H9 (cell line): ENCODE results near the gene ZNF546. TPM values are rescaled to one million over a fixed set of nuclear protein-coding genes. Genes with fewer than 3 reads are reported as not detected.

Source experiments
- DNase-seq: peaks from one replicate; pipeline ENCODE4 v3.0.0-alpha.2; 2017
- H2AFZ ChIP-seq: one replicate; pipeline ENCODE4 v1.6.1; 2013; ENCODE audit warnings: mild to moderate bottlenecking, low read length, control low read depth, moderate library complexity
- H2AK5ac ChIP-seq: 2 replicates; pipeline ENCODE4 v1.6.1; 2013; ENCODE audit warnings: low read length, control low read depth, mixed read lengths; ENCODE audit not compliant: insufficient read length
- H2BK120ac ChIP-seq: one replicate; pipeline ENCODE4 v1.6.1; 2013; ENCODE audit warnings: low read depth, mild to moderate bottlenecking, low read length, control low read depth, inconsistent platforms; ENCODE audit not compliant: poor library complexity, severe bottlenecking
- H2BK12ac ChIP-seq: 2 replicates; pipeline ENCODE4 v1.6.1; 2013; ENCODE audit warnings: low read length, control low read depth, mixed read lengths, low read depth; ENCODE audit not compliant: insufficient read length
- H2BK15ac ChIP-seq: 2 replicates; pipeline ENCODE4 v1.6.1; 2013; ENCODE audit warnings: low read depth, low read length, control low read depth
- H2BK20ac ChIP-seq: one replicate; pipeline ENCODE4 v1.6.1; 2013; ENCODE audit warnings: low read depth, mild to moderate bottlenecking, low read length, control low read depth, inconsistent platforms; ENCODE audit not compliant: poor library complexity, severe bottlenecking
- H2BK5ac ChIP-seq: 2 replicates; pipeline ENCODE4 v1.6.1; 2013; ENCODE audit warnings: low read length, control low read depth, mixed read lengths; ENCODE audit not compliant: insufficient read length
- H3K14ac ChIP-seq: 2 replicates; pipeline ENCODE4 v1.6.1; 2013; ENCODE audit warnings: low read length, control low read depth; ENCODE audit not compliant: insufficient read depth
- H3K18ac ChIP-seq: 2 replicates; pipeline ENCODE4 v1.6.1; 2013; ENCODE audit warnings: low read depth, mild to moderate bottlenecking, mixed read lengths, low read length, control low read depth; ENCODE audit not compliant: insufficient read length
- H3K23ac ChIP-seq: 2 replicates; pipeline ENCODE4 v1.6.1; 2013; ENCODE audit warnings: low read length, control low read depth, mixed read lengths, low read depth; ENCODE audit not compliant: insufficient read length
- H3K23me2 ChIP-seq: 2 replicates; pipeline ENCODE4 v1.6.1; 2013; ENCODE audit warnings: low read depth, mild to moderate bottlenecking, mixed read lengths, low read length, control low read depth; ENCODE audit not compliant: insufficient read length, poor library complexity, severe bottlenecking
- H3K27ac ChIP-seq: 2 replicates; pipeline ENCODE4 v1.5.1; 2013; ENCODE audit warnings: low read length, control low read depth, mixed read lengths, low read depth; ENCODE audit not compliant: insufficient read length
- H3K27me3 ChIP-seq: 2 replicates; pipeline ENCODE4 v1.6.1; 2013; ENCODE audit warnings: low read length, control low read depth, inconsistent platforms; ENCODE audit not compliant: insufficient read depth
- H3K4ac ChIP-seq: 2 replicates; pipeline ENCODE4 v1.6.1; 2013; ENCODE audit warnings: low read depth, mild to moderate bottlenecking, control low read depth, inconsistent platforms, low read length, moderate library complexity
- H3K4me1 ChIP-seq: 2 replicates; pipeline ENCODE4 v1.6.1; 2013; ENCODE audit warnings: low read length, control low read depth, inconsistent platforms; ENCODE audit not compliant: insufficient read depth
- H3K4me2 ChIP-seq: 2 replicates; pipeline ENCODE4 v1.6.1; 2013; ENCODE audit warnings: low read length, control low read depth, mixed read lengths; ENCODE audit not compliant: insufficient read length, insufficient read depth
- H3K56ac ChIP-seq: 2 replicates; pipeline ENCODE4 v1.6.1; 2013; ENCODE audit warnings: low read depth, mild to moderate bottlenecking, mixed read lengths, low read length, control low read depth; ENCODE audit not compliant: insufficient read length
- H3K79me1 ChIP-seq: 2 replicates; pipeline ENCODE4 v1.6.1; 2013; ENCODE audit warnings: low read depth, mild to moderate bottlenecking, moderate library complexity, low read length, control low read depth, inconsistent platforms; ENCODE audit not compliant: insufficient read depth, poor library complexity, severe bottlenecking
- H3K79me2 ChIP-seq: 2 replicates; pipeline ENCODE4 v1.6.1; 2013; ENCODE audit warnings: low read length, control low read depth, inconsistent platforms; ENCODE audit not compliant: insufficient read depth
- H3K9ac ChIP-seq: 2 replicates; pipeline ENCODE4 v1.6.1; 2013; ENCODE audit warnings: low read length, control low read depth, mixed read lengths; ENCODE audit not compliant: insufficient read length; ENCODE audit errors: extremely low read depth
- H3K9me3 ChIP-seq: one replicate; pipeline ENCODE4 v1.6.1; 2013; ENCODE audit warnings: low read depth, low read length, inconsistent platforms; ENCODE audit not compliant: control insufficient read depth
- H3T11ph ChIP-seq: one replicate; pipeline ENCODE4 v1.6.1; 2013; ENCODE audit warnings: mild to moderate bottlenecking, low read length, control low read depth, inconsistent platforms
- H4K20me1 ChIP-seq: one replicate; pipeline ENCODE4 v1.6.1; 2013; ENCODE audit not compliant: control insufficient read depth, insufficient read length, insufficient read depth
- H4K5ac ChIP-seq: 2 replicates; pipeline ENCODE4 v1.6.1; 2013; ENCODE audit warnings: low read depth, mild to moderate bottlenecking, mixed read lengths, low read length, control low read depth; ENCODE audit not compliant: insufficient read length
- H4K8ac ChIP-seq: replicated peaks from 2 replicates; pipeline ENCODE4 v1.6.1; 2013; ENCODE audit warnings: low read length, control low read depth, mixed read lengths, low read depth; ENCODE audit not compliant: insufficient read length
- H4K91ac ChIP-seq: 2 replicates; pipeline ENCODE4 v1.6.1; 2013; ENCODE audit warnings: low read depth, mild to moderate bottlenecking, moderate library complexity, mixed read lengths, low read length, control low read depth; ENCODE audit not compliant: insufficient read length
- H3K27ac Mint-ChIP-seq, 3 experiments: 2 replicates in 2 of 3; 3 replicates in 1 of 3; pipeline ENCODE4 v1.8.0; 2020 to 2021; ENCODE audit warnings: mixed read lengths in 3 of 3, mild to moderate bottlenecking in 1 of 3, moderate library complexity in 1 of 3
- H3K27me3 Mint-ChIP-seq: 2 replicates; pipeline ENCODE4 v1.8.0; 2021; ENCODE audit warnings: low read depth, mild to moderate bottlenecking, moderate library complexity, mixed read lengths
- H3K36me3 Mint-ChIP-seq, 3 experiments: 2 replicates in 2 of 3; 3 replicates in 1 of 3; pipeline ENCODE4 v1.8.0; 2020 to 2021; ENCODE audit warnings: low read depth in 3 of 3, mixed read lengths in 3 of 3; ENCODE audit not compliant: insufficient read depth in 1 of 3
- H3K4me1 Mint-ChIP-seq, 2 experiments: 2 replicates each; pipeline ENCODE4 v1.8.0; 2020; ENCODE audit warnings: mixed read lengths in 2 of 2
- H3K4me3 Mint-ChIP-seq, 2 experiments: 2 replicates in 1 of 2; 3 replicates in 1 of 2; pipeline ENCODE4 v1.8.0; 2020 to 2021; ENCODE audit warnings: mild to moderate bottlenecking in 2 of 2, mixed read lengths in 2 of 2, moderate library complexity in 1 of 2
- H3K9me3 Mint-ChIP-seq, 2 experiments: 2 replicates in 1 of 2; 3 replicates in 1 of 2; pipeline ENCODE4 v1.8.0; 2020; ENCODE audit warnings: mild to moderate bottlenecking in 2 of 2, mixed read lengths in 2 of 2, moderate library complexity in 1 of 2
- CTCF ChIP-seq: fragments of 200-600 bp; sonication (generic); conservative IDR thresholded peaks from 3 replicates; pipeline ENCODE4 v1.8.0; 2021; ENCODE audit warnings: antibody characterized with exemption, mild to moderate bottlenecking
- total RNA-seq: library from RNA; stranded (reverse); gene quantifications from 2 replicates; pipeline ENCODE4 v1.2.1, GENCODE V29; 2021

ZNF546 gene
- total RNA-seq, 1 experiment from 2014 or later = 1.7 TPM

GRCh38 chr19:40009674-40010073 is 12.8 kb downstream of the ZNF546 start:
- no peak for TF ChIP-seq CTCF
- Histone ChIP-seq H2BK120ac (no peak overlapping the region), H4K91ac (no peak overlapping the region), H2BK15ac (no peak overlapping the region), H3K9me3 (peaks cover 11% of the 10 kb centered on the region), H3K23ac (no peak overlapping the region), H3T11ph (no peak overlapping the region), H3K79me1 (no peaks in the 10 kb centered on the region), H2AFZ (no peak overlapping the region), H3K23me2 (no peaks in the 10 kb centered on the region), H3K9ac (no peak overlapping the region), H3K4me2 (no peak overlapping the region), H2BK5ac (no peak overlapping the region), H2BK12ac (no peak overlapping the region), H3K27ac (no peak overlapping the region), H4K20me1 (no peaks in the 10 kb centered on the region), H3K18ac (no peak overlapping the region), H4K8ac (no peak overlapping the region), H3K4me1 (no peaks in the 10 kb centered on the region), H3K27me3 (no peaks in the 10 kb centered on the region), H2AK5ac (no peak overlapping the region), H3K14ac (no peak overlapping the region), H2BK20ac (no peak overlapping the region), H3K79me2 (no peaks in the 10 kb centered on the region), H4K5ac (no peak overlapping the region), H3K4ac (no peak overlapping the region), H3K56ac (no peak overlapping the region)
- Mint-ChIP-seq H3K4me1 (no peaks in the 10 kb centered on the region), H3K36me3 (peaks cover 36 to 54% (median 54%) of the 10 kb centered on the region in 3 experiments), H3K27me3 (no peaks in the 10 kb centered on the region), H3K27ac (no peak overlapping the region), H3K9me3 (peaks cover 40 to 49% of the 10 kb centered on the region in 2 experiments), H3K4me3 (no peak overlapping the region)
- DNase-seq = no peak
